ENCODE measurements around the gene DCTN1.
A peak's percentile ranks its signal among the peaks of the same experiment; 100 is the strongest.
"Not testable (repeated sequence)": the region's sequence is repeated elsewhere in the genome, so short reads cannot be mapped to it uniquely, and the experiment has no call there.

Gene DCTN1

GRCh38 chr2:74369976-74370375 is 10.1 kb downstream of the DCTN1 start:
- DNase-seq (ENCODE audit: low read depth in 2 of 2), result no peak

DNA sequence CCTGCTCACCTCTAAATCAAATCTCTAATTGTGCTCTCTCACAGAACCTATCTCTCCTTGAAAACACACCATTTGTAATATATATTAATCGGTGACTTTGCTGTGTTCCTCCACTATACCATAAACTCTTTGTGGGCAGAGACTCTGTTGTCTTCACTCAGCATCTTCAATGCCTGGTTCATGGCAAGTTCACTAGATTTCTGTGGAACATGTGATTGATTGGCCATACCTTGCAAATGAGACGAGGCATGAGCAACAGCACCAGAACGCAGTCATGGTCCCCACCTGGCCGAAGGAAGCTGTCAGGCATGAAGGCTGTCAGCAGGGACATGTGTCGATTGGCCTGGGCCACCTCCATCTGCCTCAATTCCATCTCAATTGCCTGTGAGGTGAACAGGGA is 11.6 kb downstream of the DCTN1 start:
- no peak for DNase-seq (ENCODE audit: low read depth in 2 of 2)

DNA sequence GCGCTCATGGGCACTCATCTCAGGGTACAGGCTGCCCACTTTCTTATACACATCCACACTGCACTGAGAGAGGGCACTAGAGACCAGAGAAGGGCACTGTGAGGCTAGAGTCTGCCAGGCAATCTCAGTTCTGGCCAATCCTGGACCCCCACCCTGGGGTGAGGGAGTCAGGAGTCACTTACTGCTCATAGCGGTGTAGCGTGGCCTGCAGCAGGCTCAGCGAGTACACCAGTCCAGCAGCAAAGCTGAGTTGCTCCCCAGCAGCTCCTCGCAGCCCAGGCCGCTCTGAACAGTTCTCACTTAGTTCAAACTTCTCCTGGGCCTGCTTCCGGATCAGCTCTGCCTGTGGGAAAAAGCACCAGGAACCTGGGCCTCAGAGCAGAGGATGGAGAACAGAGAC is 12.3 kb downstream of the DCTN1 start:
- DNase-seq (ENCODE audit: low read depth in 2 of 2), result no peak

GRCh38 chr2:74366036-74366435 is 14.1 kb downstream of the DCTN1 start:
- no peak for DNase-seq (ENCODE audit: low read depth in 2 of 2)

- no peak for DNase-seq (ENCODE audit: low read depth in 2 of 2)
These were observed 15.3 kb downstream of the DCTN1 start for GRCh38 chr2:74364533-74365505.

DNA sequence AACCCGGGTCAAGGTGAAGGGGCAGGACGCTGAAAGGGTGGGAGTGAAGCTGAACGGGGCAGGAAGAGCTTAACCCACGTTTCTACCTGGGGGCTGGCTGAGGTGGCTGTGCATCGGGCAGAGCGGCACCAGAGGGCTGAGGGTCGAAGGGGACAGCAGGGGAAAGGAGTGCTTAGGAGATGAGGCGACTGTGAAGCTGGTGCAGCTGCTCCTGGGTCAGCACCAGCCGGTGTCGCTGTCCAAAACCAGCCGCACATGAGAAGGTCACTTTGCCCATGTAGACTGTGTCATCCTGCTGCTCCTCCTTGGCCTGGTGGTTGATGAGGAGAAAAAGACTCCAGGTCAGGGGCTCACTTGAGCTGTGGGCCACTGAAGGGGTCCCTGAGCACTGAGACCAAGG is 18.8 kb downstream of the DCTN1 start:
- no peak for DNase-seq (ENCODE audit: low read depth in 2 of 2)

DNA sequence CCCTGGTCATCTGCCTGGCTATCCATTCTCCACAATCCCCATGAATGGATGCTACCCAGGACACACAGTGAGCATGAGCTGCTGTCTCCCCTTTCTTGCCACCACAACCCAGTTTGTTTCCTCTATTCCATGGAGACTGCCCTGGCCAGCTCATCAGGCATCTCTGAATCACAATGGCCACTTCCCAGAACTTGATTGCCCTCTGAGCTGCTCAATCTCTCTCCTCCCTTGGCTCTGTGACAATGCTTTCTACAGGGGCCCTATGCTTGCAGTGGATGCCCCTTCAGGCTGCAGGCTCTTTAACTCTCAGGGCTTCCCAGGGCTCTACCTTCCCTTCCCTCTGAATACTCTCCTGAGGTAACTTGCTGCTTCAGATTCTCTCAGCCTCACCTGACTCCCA is 22.5 kb downstream of the DCTN1 start:
- no peak for DNase-seq (ENCODE audit: low read depth in 2 of 2)

DNA sequence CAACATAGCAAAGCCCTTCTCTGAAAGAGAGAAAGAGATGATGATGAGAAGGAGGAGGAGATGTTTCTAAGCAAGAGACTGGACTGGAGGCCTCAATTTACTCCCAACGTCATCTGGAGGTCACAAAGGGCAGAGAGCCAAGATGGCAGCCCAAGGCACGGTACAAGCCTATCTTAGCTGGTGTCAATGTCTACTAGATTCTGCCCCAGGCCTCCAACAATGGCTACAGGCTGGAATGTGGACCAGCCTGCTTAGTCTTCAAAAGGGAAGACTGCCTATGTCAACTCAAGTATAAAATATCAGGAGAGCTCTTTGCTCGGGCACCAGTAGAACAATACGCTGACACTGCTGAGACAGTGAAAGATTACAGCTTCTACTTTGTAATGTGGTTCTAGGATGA is 30.2 kb downstream of the DCTN1 start:
- DNase-seq (ENCODE audit: low read depth in 2 of 2), result no peak

DNA sequence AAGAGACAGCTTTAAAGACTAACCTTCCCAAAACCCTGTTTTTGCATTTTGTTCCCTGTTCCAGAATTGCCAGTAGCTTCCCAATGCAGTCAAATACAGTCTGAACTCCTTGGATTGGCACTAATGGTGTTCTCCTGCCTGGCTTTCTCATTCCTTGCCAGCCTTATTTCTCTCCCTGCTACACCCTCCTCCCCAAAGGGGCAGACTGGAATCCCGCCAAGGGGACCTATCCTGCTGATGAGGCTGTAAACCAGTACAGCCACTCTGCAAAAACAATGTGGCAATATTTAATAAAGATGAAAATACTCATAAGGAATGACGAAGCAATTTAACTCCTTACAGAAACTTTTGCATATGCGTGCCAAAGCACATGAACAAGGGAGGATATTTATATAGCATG is 32.4 kb downstream of the DCTN1 start:
- DNase-seq (ENCODE audit: low read depth in 2 of 2), result no peak

DNA sequence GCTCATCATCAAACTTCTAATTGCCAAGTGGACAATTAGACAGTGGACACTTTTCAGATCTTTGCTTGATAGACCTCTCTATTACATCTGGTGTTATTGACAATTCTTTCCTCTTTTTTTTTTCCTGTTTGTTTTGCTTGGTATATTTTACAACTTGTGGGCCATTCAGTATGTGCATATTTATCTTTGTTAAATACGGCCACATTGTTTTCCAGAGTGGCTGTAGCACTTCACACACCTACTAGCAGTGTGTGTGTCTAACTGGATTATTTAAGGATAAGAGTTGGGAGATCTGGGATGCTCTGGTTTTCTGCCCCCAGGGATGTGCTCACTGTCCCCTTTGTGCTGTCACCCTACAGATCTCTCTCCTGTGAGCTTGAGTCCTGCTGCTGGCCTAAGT is 32.8 kb downstream of the DCTN1 start:
- DNase-seq (ENCODE audit: low read depth in 2 of 2), result no peak

DNA sequence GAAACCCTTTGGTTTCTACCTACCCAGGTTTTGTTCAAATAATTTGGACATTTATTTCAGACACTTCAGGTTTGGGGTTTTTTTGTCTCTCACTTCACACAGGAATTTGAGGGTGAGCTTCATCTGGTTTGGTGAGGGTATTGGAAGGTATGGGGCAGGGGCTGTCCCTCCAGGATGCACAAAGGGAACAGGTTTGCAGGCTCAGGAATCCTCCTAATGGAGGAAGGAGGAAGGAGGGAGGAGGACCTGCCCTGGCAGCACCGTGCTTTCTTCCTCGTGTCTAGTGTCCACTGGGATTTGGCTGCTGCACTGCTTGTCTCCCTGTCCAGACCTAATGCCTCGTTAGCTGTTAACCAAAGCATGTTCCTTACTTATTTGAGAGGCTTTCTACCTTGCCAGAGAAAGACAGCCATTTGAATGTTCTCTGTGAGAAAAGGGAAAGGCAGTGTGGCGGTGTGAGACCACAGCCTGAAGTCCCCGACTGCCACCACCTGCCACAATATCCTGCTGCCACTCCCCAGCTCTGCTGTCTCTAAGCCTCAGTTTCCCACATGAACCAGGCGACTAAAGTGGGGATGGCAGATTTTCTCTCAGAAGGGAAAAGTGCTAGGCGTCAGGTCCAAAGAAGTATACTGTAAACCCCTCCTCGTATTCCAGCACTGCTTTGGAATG is 34.7 kb downstream of the DCTN1 start:
- DNase-seq (ENCODE audit: low read depth in 2 of 2), result no peak

GRCh38 chr2:74343316-74343715 is 36.8 kb downstream of the DCTN1 start, which contains the start of gene SLC4A5:
Gene SLC4A5, minus strand, starts transcription at chr2:74343416. Its CDS starts 28,393 bp downstream, at chr2:74315023.
- DNase-seq (ENCODE audit: low read depth in 2 of 2), result no peak

GRCh38 chr2:74336227-74336626 is 43.9 kb downstream of the DCTN1 start:
- DNase-seq (ENCODE audit: low read depth in 2 of 2), result not testable (repeated sequence)

DNA sequence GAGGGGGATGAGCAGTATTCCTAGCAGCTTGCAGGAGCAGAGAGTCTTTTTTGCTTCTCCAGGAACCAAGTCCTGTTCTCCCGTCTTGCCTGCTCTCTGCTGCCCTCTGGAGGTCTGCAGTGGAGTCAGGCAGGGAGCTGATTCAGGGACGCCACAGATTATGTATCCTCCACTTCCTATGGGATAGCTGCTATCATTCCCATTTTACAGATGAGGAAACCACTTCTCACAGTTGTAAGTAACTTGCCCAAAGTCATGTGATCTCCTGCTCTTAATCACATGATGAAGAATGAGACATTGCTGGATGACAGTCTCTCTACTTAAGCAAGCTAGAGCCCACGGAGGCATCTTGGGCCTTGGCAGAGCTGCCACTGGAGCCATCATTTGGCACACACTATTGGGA is 45.2 kb downstream of the DCTN1 start:
- peak; percentile 44 for DNase-seq (ENCODE audit: low read depth in 2 of 2)

DNA sequence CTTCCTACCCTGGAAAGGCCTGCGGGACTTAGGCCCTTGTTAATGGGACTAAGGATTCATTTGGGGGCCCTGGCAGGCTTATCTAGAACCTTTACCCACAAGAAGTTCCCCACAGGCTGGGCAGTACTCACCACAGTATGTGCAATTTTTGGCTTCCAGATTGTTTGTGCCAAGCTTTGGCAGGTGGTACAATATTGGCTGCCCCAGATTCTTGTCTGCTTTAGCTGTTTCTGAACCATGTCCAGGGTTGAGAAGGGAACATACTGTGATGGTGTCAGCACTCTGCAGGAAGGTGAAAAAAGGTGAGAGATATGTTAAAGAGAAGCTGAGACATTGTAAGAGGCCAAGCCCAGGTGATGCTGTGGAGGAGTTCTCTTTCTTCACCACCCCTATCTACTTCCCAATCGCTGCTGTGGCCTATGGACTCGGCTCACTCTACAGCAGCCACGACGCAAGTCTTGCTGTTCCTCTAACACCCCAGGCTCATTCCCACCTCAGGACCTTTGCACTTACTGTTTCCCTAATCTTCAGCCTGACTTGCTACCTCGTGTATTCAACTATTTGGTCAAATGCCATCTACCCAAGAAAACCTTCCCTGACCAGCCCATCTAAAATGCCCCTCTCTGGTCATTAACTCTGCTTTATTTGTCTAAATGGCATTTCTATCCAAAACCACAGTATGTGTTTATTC is 46.1 kb downstream of the DCTN1 start:
- DNase-seq (ENCODE audit: low read depth in 2 of 2), result no peak

- no peak for DNase-seq (ENCODE audit: low read depth in 2 of 2)
These were observed 46.9 kb downstream of the DCTN1 start for GRCh38 chr2:74333175-74333574.

GRCh38 chr2:74332550-74333174 is 47.4 kb downstream of the DCTN1 start:
- DNase-seq (ENCODE audit: low read depth in 2 of 2), result no peak

GRCh38 chr2:74328573-74328972 is 51.5 kb downstream of the DCTN1 start:
- DNase-seq (ENCODE audit: low read depth in 2 of 2), result no peak

DNA sequence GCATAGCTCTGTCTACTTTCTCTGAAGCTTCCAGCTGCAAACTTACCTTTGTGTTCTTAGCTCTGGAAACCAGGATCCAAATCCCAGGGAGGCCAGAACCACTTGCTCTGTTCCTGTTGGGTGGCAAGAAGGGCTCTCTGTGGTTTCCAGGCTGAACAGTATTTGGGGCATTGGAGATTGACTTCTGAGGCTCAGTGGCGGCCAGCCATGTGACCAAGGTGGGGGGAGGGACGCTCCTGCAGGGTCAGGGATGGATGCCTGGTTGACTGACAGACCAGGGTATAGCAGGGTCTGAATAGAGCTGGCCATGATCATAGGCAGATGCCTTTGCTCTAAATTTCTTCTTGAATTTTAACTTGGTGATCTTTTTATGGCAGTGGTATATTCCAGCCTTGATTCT is 52.0 kb downstream of the DCTN1 start:
- DNase-seq (ENCODE audit: low read depth in 2 of 2), result no peak

DNA sequence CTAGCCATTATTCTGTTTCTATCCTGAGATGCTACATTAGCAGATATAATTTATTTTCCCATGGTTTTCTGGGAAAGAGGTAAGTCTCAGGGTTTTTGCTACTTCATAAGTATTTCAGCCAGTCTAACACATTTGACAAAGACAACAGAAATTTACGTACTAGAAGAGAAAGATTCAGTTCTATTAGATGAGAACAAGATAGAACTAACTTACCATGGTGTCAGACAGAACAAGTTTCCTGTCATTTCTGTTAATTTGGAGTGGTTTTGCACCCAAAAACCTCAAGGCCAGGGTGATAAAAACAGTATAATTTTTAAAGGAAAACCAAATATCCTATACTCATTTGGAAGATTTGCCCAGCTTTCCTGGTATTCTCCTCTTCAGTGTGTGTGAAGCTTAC is 52.5 kb downstream of the DCTN1 start:
- no peak for DNase-seq (ENCODE audit: low read depth in 2 of 2)

GRCh38 chr2:74327199-74327598 is 52.9 kb downstream of the DCTN1 start:
- no peak for DNase-seq (ENCODE audit: low read depth in 2 of 2)

DNA sequence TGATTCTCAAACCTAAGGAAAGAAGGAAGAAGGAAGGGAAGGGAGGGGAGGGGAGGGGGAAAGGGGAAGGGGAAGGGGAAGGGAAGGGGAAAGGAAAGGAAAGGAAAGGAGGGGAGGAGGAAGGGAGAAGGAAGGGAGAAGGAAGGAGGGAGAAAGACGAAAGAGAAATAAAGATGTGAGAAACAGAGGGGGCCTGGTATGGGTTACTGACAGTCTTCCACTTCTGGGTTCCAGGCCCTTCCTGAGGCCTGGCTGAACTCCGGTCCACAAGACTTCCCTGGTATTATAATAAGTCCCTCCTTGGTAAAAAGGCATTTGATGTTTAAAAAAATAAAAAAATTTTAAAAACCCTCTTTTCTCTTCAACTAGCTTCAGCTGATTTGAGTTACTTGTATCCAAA is 54.3 kb downstream of the DCTN1 start:
- no peak for DNase-seq (ENCODE audit: low read depth in 2 of 2)

Data from activated CD8-positive, alpha-beta memory T cell treated with anti-CD3 and anti-CD28 coated beads for 4 hours (primary cell).